Thyroid gland (tissue), 4 donors: ENCODE measurements around the gene MDN1.

ENCODE experiments used
- POLR2A ChIP-seq, 2 donors: fragments of 450-650 bp; IDR thresholded peaks; one replicate each; pipeline ENCODE4 v1.6.1; 2017; ENCODE audit warnings: antibody characterized with exemption in 2 of 2, mild to moderate bottlenecking in 2 of 2, moderate library complexity in 1 of 2
- TF ChIP-seq, protein P1 (sequence below), 6 experiments: fragments of 200-600 bp in 3 of 6; fragments of 450-650 bp in 3 of 6; sonication (generic) in 3 of 6; IDR thresholded peaks; one replicate each; pipeline ENCODE4 v1.5.1; 2016 to 2019; ENCODE audit warnings: antibody characterized with exemption in 6 of 6, mild to moderate bottlenecking in 2 of 6, inconsistent platforms in 1 of 6, moderate library complexity in 1 of 6

DNA sequence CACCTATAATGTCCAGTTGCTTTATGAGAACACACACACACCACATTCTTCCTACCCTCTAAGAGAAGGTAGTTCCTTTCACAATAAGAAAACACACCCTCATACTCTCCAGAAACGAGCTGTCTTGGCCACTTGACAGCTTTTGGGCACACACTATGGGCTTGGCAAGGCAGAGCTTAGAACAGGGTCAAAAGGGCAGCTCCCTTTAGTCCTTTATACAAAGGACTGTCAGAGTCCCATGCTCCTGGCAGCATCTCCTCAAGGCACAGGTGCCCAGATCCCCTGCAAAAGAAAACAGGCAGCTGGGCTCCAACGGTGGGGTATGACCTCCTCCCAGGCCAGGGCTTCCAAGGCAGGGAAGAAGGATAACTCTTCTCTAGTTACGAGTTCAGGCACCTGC lies 176.2 kb downstream of the MDN1 start:
- TF ChIP-seq, protein P1, sequence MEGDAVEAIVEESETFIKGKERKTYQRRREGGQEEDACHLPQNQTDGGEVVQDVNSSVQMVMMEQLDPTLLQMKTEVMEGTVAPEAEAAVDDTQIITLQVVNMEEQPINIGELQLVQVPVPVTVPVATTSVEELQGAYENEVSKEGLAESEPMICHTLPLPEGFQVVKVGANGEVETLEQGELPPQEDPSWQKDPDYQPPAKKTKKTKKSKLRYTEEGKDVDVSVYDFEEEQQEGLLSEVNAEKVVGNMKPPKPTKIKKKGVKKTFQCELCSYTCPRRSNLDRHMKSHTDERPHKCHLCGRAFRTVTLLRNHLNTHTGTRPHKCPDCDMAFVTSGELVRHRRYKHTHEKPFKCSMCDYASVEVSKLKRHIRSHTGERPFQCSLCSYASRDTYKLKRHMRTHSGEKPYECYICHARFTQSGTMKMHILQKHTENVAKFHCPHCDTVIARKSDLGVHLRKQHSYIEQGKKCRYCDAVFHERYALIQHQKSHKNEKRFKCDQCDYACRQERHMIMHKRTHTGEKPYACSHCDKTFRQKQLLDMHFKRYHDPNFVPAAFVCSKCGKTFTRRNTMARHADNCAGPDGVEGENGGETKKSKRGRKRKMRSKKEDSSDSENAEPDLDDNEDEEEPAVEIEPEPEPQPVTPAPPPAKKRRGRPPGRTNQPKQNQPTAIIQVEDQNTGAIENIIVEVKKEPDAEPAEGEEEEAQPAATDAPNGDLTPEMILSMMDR (IDR thresholded peaks at IDR 0.05): no peak
- TF ChIP-seq POLR2A (IDR thresholded peaks at IDR 0.05): no peak
